Medulla oblongata (tissue), 1 donor: ENCODE data around the gene NTM.
"Not testable (repeated sequence)": the region's sequence is repeated elsewhere in the genome, so short reads cannot be mapped to it uniquely, and the experiment has no call there.

Experiments used
- DNase-seq: peaks from one replicate; pipeline ENCODE4 v3.0.0-alpha.2; 2015; ENCODE audit errors: extremely low spot score

The NTM gene

GRCh38 chr11:131422029-131422428 lies 51.6 kb downstream of the NTM start:
- DNase-seq, result no peak

- no peak for DNase-seq
These were observed 52.1 kb downstream of the NTM start for GRCh38 chr11:131422496-131422895.

- DNase-seq, result no peak
These were observed 53.3 kb downstream of the NTM start for GRCh38 chr11:131423688-131424087.

- DNase-seq, result not testable (repeated sequence)
These were observed 54.0 kb downstream of the NTM start for GRCh38 chr11:131424257-131424876.

- no peak for DNase-seq
These were observed 54.9 kb downstream of the NTM start for GRCh38 chr11:131425285-131425684.

GRCh38 chr11:131428853-131429252 lies 58.4 kb downstream of the NTM start:
- no peak for DNase-seq

- DNase-seq, result peak; percentile 44
These were observed 60.2 kb downstream of the NTM start for GRCh38 chr11:131430473-131431208.

GRCh38 chr11:131441051-131441810 lies 70.8 kb downstream of the NTM start:
- peak; percentile 37 for DNase-seq

- no peak for DNase-seq
These were observed 76.3 kb downstream of the NTM start for GRCh38 chr11:131446590-131447275.

- no peak for DNase-seq
These were observed 76.9 kb downstream of the NTM start for GRCh38 chr11:131447277-131447815.

- DNase-seq, result no peak
These were observed 77.5 kb downstream of the NTM start for GRCh38 chr11:131447898-131448297.

GRCh38 chr11:131449036-131450019 lies 78.9 kb downstream of the NTM start:
- no peak for DNase-seq

GRCh38 chr11:131454490-131454889 lies 84.1 kb downstream of the NTM start:
- DNase-seq, result no peak

- DNase-seq, result no peak
These were observed 84.6 kb downstream of the NTM start for GRCh38 chr11:131454989-131455388.

GRCh38 chr11:131455843-131456704 lies 85.7 kb downstream of the NTM start:
- no peak for DNase-seq

GRCh38 chr11:131457163-131457562 lies 86.7 kb downstream of the NTM start:
- no peak for DNase-seq

- no peak for DNase-seq
These were observed 88.0 kb downstream of the NTM start for GRCh38 chr11:131458421-131458820.

- DNase-seq, result no peak
These were observed 90.5 kb downstream of the NTM start for GRCh38 chr11:131460931-131461330.

GRCh38 chr11:131462622-131463021 lies 92.2 kb downstream of the NTM start:
- no peak for DNase-seq

- DNase-seq, result no peak
These were observed 92.7 kb downstream of the NTM start for GRCh38 chr11:131463162-131463561.
